SK-N-MC (cell line): ENCODE results near the gene PYDC2.

Source experiments
- DNase-seq: peaks from one replicate; pipeline ENCODE4 v3.0.0-alpha.2; 2011; ENCODE audit warnings: low read depth, low spot score
- H3K27ac ChIP-seq: fragments of 200-600 bp; sonication (generic); 2 replicates; pipeline ENCODE4 v1.5.1; 2016; ENCODE audit warnings: mixed run types
- H3K36me3 ChIP-seq: fragments of 200-600 bp; sonication (generic); 2 replicates; pipeline ENCODE4 v1.6.1; 2017; ENCODE audit warnings: antibody characterized with exemption, low read length, mixed read lengths; ENCODE audit not compliant: insufficient read depth
- H3K4me3 ChIP-seq: fragments of 200-600 bp; sonication (generic); 2 replicates; pipeline ENCODE4 v1.5.1; 2016
- H3K9ac ChIP-seq: fragments of 200-600 bp; sonication (generic); 2 replicates; pipeline ENCODE4 v1.8.0; 2017; ENCODE audit warnings: mixed run types, mixed read lengths; ENCODE audit not compliant: insufficient read length
- H3K9me3 ChIP-seq: fragments of 200-600 bp; sonication (generic); 2 replicates; pipeline ENCODE4 v1.6.1; 2017; ENCODE audit warnings: low read depth, mild to moderate bottlenecking, antibody characterized with exemption, low read length, moderate library complexity, mixed read lengths
- EZH2 ChIP-seq: fragments of 200-600 bp; sonication (generic); IDR thresholded peaks from one replicate; pipeline ENCODE4 v1.6.1; 2017; ENCODE audit warnings: antibody characterized with exemption
- FOXP2 ChIP-seq: optimal IDR thresholded peaks from 2 replicates; pipeline ENCODE3; 2011; ENCODE audit warnings: mild to moderate bottlenecking, moderate library complexity; ENCODE audit not compliant: insufficient read depth; ENCODE audit errors: extremely low read length, control extremely low read depth
- POLR2AphosphoS5 ChIP-seq: IDR thresholded peaks from 2 replicates; pipeline ENCODE4 v1.6.1; 2012; ENCODE audit warnings: mild to moderate bottlenecking, low read depth, low read length, borderline replicate concordance

Gene PYDC2

GRCh38 chr3:191461113-191461595 lies at the start of gene PYDC2:
TSS of gene PYDC2 (plus strand) at chr3:191461163. CDS start at chr3:191461163, 0 bp downstream.
- H3K9me3 ChIP-seq = no peaks in the 10 kb centered on the region
- TF ChIP-seq FOXP2 (no peak), EZH2 (no peak), POLR2AphosphoS5 (no peak)
- no peak within 1 kb of the TSS for H3K9ac ChIP-seq
- no peak within 1 kb of the TSS for H3K27ac ChIP-seq
- H3K36me3 ChIP-seq = no peaks in the 10 kb centered on the region
- H3K4me3 ChIP-seq = no peak within 1 kb of the TSS
- no peak for DNase-seq

- Histone ChIP-seq H3K36me3 (no peaks in the 10 kb centered on the region), H3K4me3 (no peak overlapping the region), H3K27ac (no peak overlapping the region), H3K9me3 (peaks cover 15% of the 10 kb centered on the region), H3K9ac (no peak overlapping the region)
- DNase-seq = no peak
- no peak for TF ChIP-seq EZH2
- no peak for TF ChIP-seq FOXP2
- no peak for TF ChIP-seq POLR2AphosphoS5
Observed at GRCh38 chr3:191412759-191413158, 48.2 kb upstream of the PYDC2 start.

GRCh38 chr3:191414286-191414685 lies 46.7 kb upstream of the PYDC2 start:
- DNase-seq = no peak
- no peak overlapping the region for H3K27ac ChIP-seq
- H3K4me3 ChIP-seq = no peak overlapping the region
- TF ChIP-seq POLR2AphosphoS5 = no peak
- TF ChIP-seq EZH2 = no peak
- peaks cover 15% of the 10 kb centered on the region for H3K9me3 ChIP-seq
- no peak overlapping the region for H3K9ac ChIP-seq
- H3K36me3 ChIP-seq = no peaks in the 10 kb centered on the region

- no peak overlapping the region for H3K27ac ChIP-seq
- no peak overlapping the region for H3K9ac ChIP-seq
- H3K36me3 ChIP-seq = no peaks in the 10 kb centered on the region
- H3K9me3 ChIP-seq = peaks cover 11% of the 10 kb centered on the region
- no peak for DNase-seq
- H3K4me3 ChIP-seq = no peak overlapping the region
- no peak for TF ChIP-seq EZH2
- no peak for TF ChIP-seq POLR2AphosphoS5
- no peak for TF ChIP-seq FOXP2
Observed at GRCh38 chr3:191414732-191415131, 46.2 kb upstream of the PYDC2 start.

- peaks cover 4% of the 10 kb centered on the region; the same call in 1 of the 2 replicates for H3K9me3 ChIP-seq
- H3K4me3 ChIP-seq = no peak overlapping the region
- no peaks in the 10 kb centered on the region for H3K36me3 ChIP-seq
- H3K27ac ChIP-seq = no peak overlapping the region
- TF ChIP-seq EZH2 (no peak), FOXP2 (no peak), POLR2AphosphoS5 (no peak)
- no peak for DNase-seq
- no peak overlapping the region for H3K9ac ChIP-seq
Observed at GRCh38 chr3:191415566-191415965, 45.4 kb upstream of the PYDC2 start.

GRCh38 chr3:191417457-191417729 lies 43.6 kb upstream of the PYDC2 start:
- H3K36me3 ChIP-seq = no peaks in the 10 kb centered on the region
- no peak overlapping the region for H3K9ac ChIP-seq
- H3K9me3 ChIP-seq = no peaks in the 10 kb centered on the region
- no peak overlapping the region for H3K27ac ChIP-seq
- no peak for DNase-seq
- no peak overlapping the region for H3K4me3 ChIP-seq
- TF ChIP-seq FOXP2 = no peak
- no peak for TF ChIP-seq EZH2
- no peak for TF ChIP-seq POLR2AphosphoS5

- no peak overlapping the region for H3K9ac ChIP-seq
- H3K36me3 ChIP-seq = no peaks in the 10 kb centered on the region
- TF ChIP-seq EZH2 = no peak
- no peak for TF ChIP-seq POLR2AphosphoS5
- no peak for TF ChIP-seq FOXP2
- no peak for DNase-seq
- H3K27ac ChIP-seq = no peak overlapping the region
- H3K4me3 ChIP-seq = no peak overlapping the region
- H3K9me3 ChIP-seq = no peaks in the 10 kb centered on the region
Observed at GRCh38 chr3:191420771-191421170, 40.2 kb upstream of the PYDC2 start.

- no peak for DNase-seq
- no peaks in the 10 kb centered on the region for H3K36me3 ChIP-seq
- H3K9ac ChIP-seq = no peak overlapping the region
- H3K4me3 ChIP-seq = no peak overlapping the region
- no peak for TF ChIP-seq FOXP2
- TF ChIP-seq EZH2 = no peak
- no peak for TF ChIP-seq POLR2AphosphoS5
- H3K27ac ChIP-seq = no peak overlapping the region
- H3K9me3 ChIP-seq = no peaks in the 10 kb centered on the region
Observed at GRCh38 chr3:191424881-191425280, 36.1 kb upstream of the PYDC2 start.

- DNase-seq = no peak
Observed at GRCh38 chr3:191425322-191425734, 35.6 kb upstream of the PYDC2 start.

More at GRCh38 chr3:191425322-191425734, 35.6 kb upstream of the PYDC2 start:
- Histone ChIP-seq H3K9ac (no peak overlapping the region), H3K4me3 (no peak overlapping the region), H3K27ac (no peak overlapping the region), H3K36me3 (no peaks in the 10 kb centered on the region), H3K9me3 (no peaks in the 10 kb centered on the region)
- TF ChIP-seq POLR2AphosphoS5 (no peak), EZH2 (no peak), FOXP2 (no peak)
